Astrocyte (in vitro differentiated cells and primary cell): ENCODE data around the gene SRBD1.

ENCODE experiments used
- CTCF ChIP-seq: IDR thresholded peaks from 2 replicates; pipeline ENCODE4 v1.5.1; 2011; ENCODE audit warnings: low read depth, mild to moderate bottlenecking, inconsistent platforms, low read length, moderate library complexity; ENCODE audit not compliant: insufficient read depth
- EZH2 ChIP-seq: IDR thresholded peaks from 2 replicates; pipeline ENCODE4 v1.6.1; 2012; ENCODE audit warnings: mild to moderate bottlenecking, low read length, inconsistent platforms; ENCODE audit not compliant: insufficient read depth

GRCh38 chr2:45611020-45611859 is at the start of gene SRBD1:
- TF ChIP-seq CTCF (no peak), EZH2 (no peak)
